Ascending aorta (tissue), 2 donors: ENCODE results near the gene XRCC3. TPM values are rescaled to one million over a fixed set of nuclear protein-coding genes. Genes with fewer than 3 reads are reported as not detected.

Experiments used
- DNase-seq, 2 donors: peaks; one replicate each; pipeline ENCODE4 v3.0.0-alpha.2; 2019; ENCODE audit warnings: low spot score in 2 of 2
- H3K27ac ChIP-seq, 2 donors: fragments of 200-600 bp; sonication (generic); one replicate each; pipeline ENCODE4 v1.5.1; 2016 to 2017; ENCODE audit warnings: mild to moderate bottlenecking in 1 of 2
- H3K27me3 ChIP-seq: fragments of 200-600 bp; sonication (generic); one replicate; pipeline ENCODE4 v1.5.1; 2017
- H3K36me3 ChIP-seq, 2 donors: fragments of 200-600 bp; sonication (generic); one replicate each; pipeline ENCODE4 v1.5.1; 2016
- H3K4me1 ChIP-seq, 2 donors: fragments of 200-600 bp; sonication (generic); one replicate each; pipeline ENCODE4 v1.5.1; 2016 to 2017; ENCODE audit warnings: mild to moderate bottlenecking in 1 of 2
- H3K4me3 ChIP-seq, 2 donors: fragments of 200-600 bp; sonication (generic); one replicate each; pipeline ENCODE4 v1.5.1; 2016 to 2017; ENCODE audit warnings: mild to moderate bottlenecking in 1 of 2
- H3K9me3 ChIP-seq, 2 donors: fragments of 200-600 bp; sonication (generic); one replicate each; pipeline ENCODE4 v1.5.1; 2016
- CTCF ChIP-seq, 3 experiments: fragments of 200-600 bp in 2 of 3; fragments of 450-650 bp in 1 of 3; sonication (generic) in 2 of 3; IDR thresholded peaks; one replicate each; pipeline ENCODE4 v1.5.1; 2016 to 2019; ENCODE audit warnings: antibody characterized with exemption in 3 of 3, mild to moderate bottlenecking in 1 of 3, moderate library complexity in 1 of 3
- intact Hi-C: fragments of 100-400 bp; cut with DNase I; formaldehyde crosslinking; loops from one replicate; pipeline ENCODE4 v1.15.1; 2023
- total RNA-seq: library from RNA; depleted of rRNA; stranded (reverse); fragments of >200 nt; gene quantifications from one replicate; pipeline ENCODE4 v1.1.0, GENCODE V29; 2016

XRCC3 gene
- total RNA-seq, 1 donor from 2014 or later, result 9.0 TPM

DNA sequence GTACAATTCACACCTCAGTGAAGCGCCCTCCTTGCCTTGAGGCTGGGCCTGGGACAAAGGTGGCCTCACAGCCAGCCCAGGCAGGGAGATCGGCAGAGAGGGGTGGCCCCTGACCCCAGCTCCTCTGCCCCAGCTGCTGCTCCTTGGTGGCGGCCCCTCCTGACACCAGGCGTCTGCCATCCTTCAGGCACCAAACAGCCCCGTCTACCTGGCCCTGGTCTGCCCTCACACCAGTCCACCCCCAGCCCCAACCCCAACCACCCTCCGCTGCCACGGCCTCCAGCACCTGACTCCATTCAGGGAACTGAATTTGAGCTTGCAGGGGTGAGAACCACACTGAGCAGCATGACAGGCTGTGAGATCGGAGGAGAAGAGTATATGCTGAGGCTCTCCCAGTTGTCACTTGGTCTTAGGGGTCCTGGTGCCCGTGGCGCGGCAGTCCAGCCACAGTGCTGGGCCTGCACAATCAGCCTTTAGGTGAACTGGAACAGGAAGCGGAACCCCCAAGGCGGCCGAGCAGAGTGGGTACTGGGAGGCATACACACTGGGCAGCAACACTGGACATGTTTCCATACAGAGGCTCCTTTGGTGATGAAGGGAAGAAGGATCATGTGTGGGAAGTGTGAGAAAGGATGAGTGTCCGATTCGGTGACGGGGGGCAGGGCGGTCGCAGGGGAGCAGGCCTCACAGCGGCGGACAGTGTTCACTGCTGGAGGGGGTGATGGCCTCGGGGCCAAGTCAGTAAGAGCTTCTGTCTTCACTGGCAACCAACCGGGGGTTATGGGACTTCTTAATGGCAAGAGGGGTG lies 19.0 kb upstream of the XRCC3 start:
- Histone ChIP-seq H3K36me3 (peaks cover 42 to 45% of the 10 kb centered on the region in 2 donors), H3K27ac (peak overlapping the region; percentile 52 to 83)
- intact Hi-C loops, result no loop called here

GRCh38 chr14:103733651-103734050 lies 18.4 kb upstream of the XRCC3 start:
- peak overlapping the region in 1 of 2 donors; percentile 83 for H3K27ac ChIP-seq
- no peaks in the 10 kb centered on the region for H3K27me3 ChIP-seq
- no peak for DNase-seq
- no peaks in the 10 kb centered on the region for H3K9me3 ChIP-seq
- peaks cover 20 to 36% of the 10 kb centered on the region in 2 donors for H3K4me1 ChIP-seq
- H3K4me3 ChIP-seq, result no peak overlapping the region
- peaks cover 48 to 51% of the 10 kb centered on the region in 2 donors for H3K36me3 ChIP-seq
- intact Hi-C loops, result no loop called here
- no peak for TF ChIP-seq CTCF (IDR thresholded peaks at IDR 0.05)

More for the DNA sequence above, 19.0 kb upstream of the XRCC3 start:
- Histone ChIP-seq H3K4me1 (peaks cover 20 to 36% of the 10 kb centered on the region in 2 donors), H3K9me3 (no peaks in the 10 kb centered on the region), H3K4me3 (no peak overlapping the region), H3K27me3 (no peaks in the 10 kb centered on the region)
- DNase-seq, result no peak
- TF ChIP-seq CTCF (IDR thresholded peaks at IDR 0.05), result no peak

DNA sequence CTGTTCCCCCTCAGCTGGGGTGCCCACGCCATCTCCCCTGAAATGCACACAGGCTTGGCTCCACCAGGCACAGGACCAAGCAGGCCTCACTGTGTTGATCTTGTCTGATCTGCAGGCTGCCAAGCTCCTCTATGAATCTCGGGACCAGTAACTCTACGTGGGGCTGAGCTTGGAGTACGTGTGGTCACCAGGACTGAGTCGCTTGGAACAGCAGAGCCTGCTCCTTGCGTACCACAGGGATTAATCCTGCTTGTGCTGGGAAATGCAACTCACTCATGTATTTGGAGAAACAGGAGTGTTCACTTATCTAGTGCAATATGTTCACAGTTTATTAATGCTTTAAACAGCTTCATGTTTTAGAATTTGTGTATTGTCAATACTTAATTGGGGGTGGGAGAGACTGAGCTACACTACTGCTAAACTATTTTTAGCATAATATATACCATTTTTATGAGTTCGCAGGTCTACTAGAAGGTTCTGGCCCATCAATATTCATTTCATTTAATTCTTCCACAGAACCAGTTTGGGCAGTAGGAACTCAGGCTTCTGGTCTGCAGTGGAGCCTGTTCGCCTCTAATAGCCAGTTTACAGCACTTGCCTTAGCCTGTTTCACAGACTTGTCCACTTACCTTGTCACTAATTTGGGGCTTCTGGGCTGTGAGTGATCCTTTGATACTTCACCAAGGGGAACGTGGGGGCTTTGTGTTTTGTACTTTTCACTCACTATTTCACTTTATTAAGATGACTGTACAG lies 17.8 kb upstream of the XRCC3 start:
- no peak for DNase-seq
- no peaks in the 10 kb centered on the region for H3K27me3 ChIP-seq
- H3K4me3 ChIP-seq, result no peak overlapping the region
- H3K9me3 ChIP-seq, result no peaks in the 10 kb centered on the region
- intact Hi-C loops, result no loop called here
- H3K27ac ChIP-seq, result no peak overlapping the region
- no peak for TF ChIP-seq CTCF (IDR thresholded peaks at IDR 0.05)
- peaks cover 53 to 57% of the 10 kb centered on the region in 2 donors for H3K36me3 ChIP-seq
- H3K4me1 ChIP-seq, result peaks cover 20 to 36% of the 10 kb centered on the region in 2 donors

DNA sequence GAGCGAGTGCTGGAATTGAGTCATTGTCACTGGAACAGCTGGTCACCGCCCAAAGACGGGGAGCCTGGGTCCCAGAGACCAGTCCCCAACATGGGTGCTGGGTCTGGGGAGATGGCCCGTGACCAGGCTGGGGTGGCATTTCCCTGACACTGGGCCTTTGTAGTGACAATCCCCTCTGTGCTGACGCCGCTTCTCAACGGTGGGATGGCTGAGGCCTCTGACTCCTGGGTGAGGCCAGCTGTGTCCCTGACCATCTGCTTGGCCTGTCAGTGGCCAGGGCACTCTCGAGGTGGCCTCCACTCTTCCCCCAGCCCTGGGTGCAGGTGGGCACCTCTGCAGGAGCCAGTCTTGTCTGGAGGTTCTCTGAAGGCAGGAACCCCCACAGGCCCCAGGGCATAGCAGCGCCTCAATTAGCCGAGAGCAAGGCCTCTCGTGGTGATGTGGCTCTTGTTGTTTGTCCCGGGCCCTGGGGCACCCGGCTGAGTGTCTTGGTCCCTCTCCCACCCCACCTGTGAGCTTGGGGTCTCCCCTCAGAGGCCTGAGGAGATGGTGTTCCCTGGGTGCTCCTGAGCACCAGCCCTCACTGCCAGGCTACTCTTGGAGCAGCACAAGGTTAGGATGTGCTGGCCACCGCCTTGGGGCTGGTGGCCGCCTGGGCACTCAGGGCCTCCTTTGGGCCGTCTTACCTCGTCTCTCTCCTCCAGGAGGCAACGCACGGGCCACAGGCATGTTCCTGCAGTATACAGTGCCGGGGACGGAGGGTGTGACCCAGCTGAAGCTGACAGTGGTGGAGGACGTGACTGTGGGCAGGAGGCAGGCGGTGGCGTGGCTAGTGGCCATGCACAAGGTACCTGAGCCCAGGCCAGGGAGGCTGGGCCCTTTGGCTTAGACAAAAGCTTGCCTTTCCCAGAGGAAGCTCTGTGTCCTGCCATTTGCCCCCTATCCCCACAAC lies 16.9 kb upstream of the XRCC3 start:
- peaks cover 59 to 65% of the 10 kb centered on the region in 2 donors for H3K36me3 ChIP-seq
- intact Hi-C loops, result no loop called here

More for the DNA sequence above, 16.9 kb upstream of the XRCC3 start:
- H3K27ac ChIP-seq, result no peak overlapping the region
- DNase-seq, result no peak
- peaks cover 16 to 29% of the 10 kb centered on the region in 2 donors for H3K4me1 ChIP-seq
- no peak for TF ChIP-seq CTCF (IDR thresholded peaks at IDR 0.05)
- H3K4me3 ChIP-seq, result no peak overlapping the region
- H3K9me3 ChIP-seq, result no peaks in the 10 kb centered on the region
- no peaks in the 10 kb centered on the region for H3K27me3 ChIP-seq
